T-helper 1 cell treated with Interleukin-12 subunit alpha and Interleukin-12 subunit beta and Interleukin-4 antibody, amounts not matched to agents 30 μg/mL and 1 μg/mL, for 36 hours (primary cell): ENCODE data around the gene DEAF1.
A peak's percentile ranks its signal among the peaks of the same experiment; 100 is the strongest.

Experiments
- H3K27ac Mint-ChIP-seq: one replicate; pipeline ENCODE4 v1.8.0; 2021; ENCODE audit warnings: mild to moderate bottlenecking, mixed read lengths
- H3K27me3 Mint-ChIP-seq: one replicate; pipeline ENCODE4 v1.8.0; 2021; ENCODE audit warnings: low read depth, mixed read lengths
- H3K36me3 Mint-ChIP-seq: one replicate; pipeline ENCODE4 v1.8.0; 2021; ENCODE audit warnings: low read depth, mixed read lengths
- H3K4me1 Mint-ChIP-seq: one replicate; pipeline ENCODE4 v1.8.0; 2021; ENCODE audit warnings: low read depth, mixed read lengths
- H3K4me3 Mint-ChIP-seq: one replicate; pipeline ENCODE4 v1.8.0; 2021; ENCODE audit warnings: mild to moderate bottlenecking, moderate library complexity, mixed read lengths
- H3K9me3 Mint-ChIP-seq: one replicate; pipeline ENCODE4 v1.8.0; 2021; ENCODE audit warnings: mixed read lengths

The DEAF1 gene

DNA sequence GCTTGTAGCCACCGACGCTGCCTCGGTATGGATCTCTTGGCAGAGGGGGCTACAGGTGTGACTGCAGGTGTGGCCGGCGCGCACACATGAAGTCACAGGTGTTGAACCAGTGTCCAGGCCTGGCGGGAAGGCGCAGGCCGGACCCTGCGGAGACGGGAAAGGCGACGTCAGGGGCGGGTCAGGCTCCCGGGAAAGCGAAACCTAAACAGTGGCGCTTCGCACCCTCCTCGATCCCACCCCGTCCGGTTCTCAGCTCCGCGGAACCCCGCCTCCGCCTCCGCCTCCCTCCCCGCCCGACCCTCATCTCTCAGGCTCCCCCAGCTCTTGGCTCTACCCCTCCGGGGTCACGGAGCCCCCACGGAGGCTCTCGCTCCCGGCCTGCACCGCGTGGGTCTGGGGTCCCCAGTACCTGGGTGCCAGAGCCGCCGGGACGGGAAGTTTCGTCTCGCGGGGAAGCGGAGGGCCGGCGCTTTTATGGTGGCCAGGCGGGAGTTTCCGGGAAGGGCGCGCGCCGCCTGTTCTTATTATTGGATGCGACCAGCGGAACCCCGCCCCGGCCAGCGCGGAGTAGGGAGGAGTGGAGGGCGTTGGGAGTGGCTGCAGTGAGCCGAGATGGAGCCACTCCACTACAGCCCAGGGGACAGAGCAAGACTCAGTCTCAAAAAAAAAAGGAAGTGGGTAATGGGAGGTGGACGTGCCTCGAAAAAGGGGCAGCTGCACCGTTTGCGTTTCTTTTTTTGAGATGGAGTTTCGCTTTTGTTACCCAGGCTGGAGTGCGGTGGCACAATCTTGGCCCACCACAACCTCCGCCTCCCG is 79.3 kb downstream of the DEAF1 start, which contains the start of gene IRF7:
Gene IRF7 (minus strand): TSS at position 447 of the 816 bp plus-strand sequence. CDS start 586 bp downstream, outside the sequence.
- H3K9me3 Mint-ChIP-seq: no peaks in the 10 kb centered on the region
- peak within 1 kb of the TSS; percentile 89 for H3K4me3 Mint-ChIP-seq
- H3K4me1 Mint-ChIP-seq: peaks cover 12% of the 10 kb centered on the region
- peak within 1 kb of the TSS; percentile 96 for H3K27ac Mint-ChIP-seq
- H3K27me3 Mint-ChIP-seq: no peaks in the 10 kb centered on the region
- peaks cover 21% of the 10 kb centered on the region for H3K36me3 Mint-ChIP-seq

- H3K36me3 Mint-ChIP-seq: peaks cover 22% of the 10 kb centered on the region
Observed at GRCh38 chr11:614623-615503, 80.2 kb downstream of the DEAF1 start.

DNA sequence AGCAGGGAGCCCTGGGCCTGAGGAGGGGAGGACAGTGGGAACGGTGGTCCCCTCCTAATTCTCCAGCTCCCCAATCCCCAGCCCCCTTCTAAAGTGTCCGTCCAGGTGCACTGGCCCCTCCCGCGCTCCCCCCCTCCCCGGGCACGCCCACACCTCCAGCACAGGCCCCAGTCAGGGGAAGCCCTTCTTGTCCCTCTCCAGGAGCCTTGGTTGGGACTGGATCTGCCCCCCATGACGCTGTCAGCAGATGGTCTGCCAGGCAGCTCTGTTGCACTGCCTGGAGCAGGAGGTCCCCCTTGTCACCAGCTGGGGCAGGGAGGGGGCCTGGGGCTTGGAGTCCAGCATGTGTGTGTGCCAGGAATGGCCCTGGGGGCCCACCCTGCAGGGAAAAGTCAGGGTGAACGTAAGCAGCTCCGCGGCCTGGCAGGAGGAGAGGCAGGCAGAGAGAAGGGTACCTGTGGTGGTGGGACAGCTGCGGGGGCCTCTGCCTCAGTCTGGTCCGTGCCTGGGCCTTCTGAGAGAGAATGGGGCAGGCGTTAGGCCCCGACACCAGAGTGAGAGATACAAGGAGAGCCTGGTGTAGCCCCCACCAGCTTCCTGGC is 80.9 kb downstream of the DEAF1 start:
- H3K27me3 Mint-ChIP-seq: no peaks in the 10 kb centered on the region
- no peaks in the 10 kb centered on the region for H3K9me3 Mint-ChIP-seq
- peak overlapping the region; percentile 78 for H3K27ac Mint-ChIP-seq
- peak overlapping the region; percentile 77 for H3K4me3 Mint-ChIP-seq
- peaks cover 13% of the 10 kb centered on the region for H3K4me1 Mint-ChIP-seq
- peaks cover 23% of the 10 kb centered on the region for H3K36me3 Mint-ChIP-seq

More at GRCh38 chr11:614623-615503, 80.2 kb downstream of the DEAF1 start:
- H3K9me3 Mint-ChIP-seq: no peaks in the 10 kb centered on the region
- H3K4me3 Mint-ChIP-seq: peak overlapping the region; percentile 89
- no peaks in the 10 kb centered on the region for H3K27me3 Mint-ChIP-seq
- H3K27ac Mint-ChIP-seq: peak overlapping the region; percentile 90
- peaks cover 13% of the 10 kb centered on the region for H3K4me1 Mint-ChIP-seq

GRCh38 chr11:613369-613968 is 81.6 kb downstream of the DEAF1 start:
- Mint-ChIP-seq H3K36me3 (peaks cover 25% of the 10 kb centered on the region), H3K4me3 (peak overlapping the region; percentile 50), H3K9me3 (no peaks in the 10 kb centered on the region), H3K27ac (peak overlapping the region; percentile 78), H3K27me3 (no peaks in the 10 kb centered on the region), H3K4me1 (peaks cover 13% of the 10 kb centered on the region)

DNA sequence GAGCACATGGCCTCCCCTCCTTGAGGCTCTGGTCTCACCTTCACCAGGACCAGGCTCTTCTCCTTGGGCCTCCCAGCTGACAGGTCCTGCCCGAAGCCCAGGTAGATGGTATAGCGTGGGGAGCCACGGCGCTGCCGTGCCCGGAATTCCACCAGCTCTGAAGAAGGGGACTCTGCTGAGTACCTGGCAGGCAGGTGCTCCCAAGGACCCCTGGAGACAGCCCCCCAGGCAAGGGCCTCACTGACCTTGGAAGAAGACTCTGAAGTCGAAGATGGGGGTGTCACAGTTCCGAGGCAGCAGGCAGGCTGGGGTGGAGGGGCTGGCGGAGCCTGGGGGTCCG is 82.1 kb downstream of the DEAF1 start:
- Mint-ChIP-seq H3K27ac (no peak overlapping the region), H3K4me1 (peaks cover 13% of the 10 kb centered on the region), H3K9me3 (no peaks in the 10 kb centered on the region), H3K4me3 (no peak overlapping the region), H3K36me3 (peaks cover 29% of the 10 kb centered on the region), H3K27me3 (no peaks in the 10 kb centered on the region)

GRCh38 chr11:612201-612960 is 82.6 kb downstream of the DEAF1 start:
- peak overlapping the region; percentile 70 for H3K4me3 Mint-ChIP-seq
- peak overlapping the region; percentile 81 for H3K27ac Mint-ChIP-seq
- H3K27me3 Mint-ChIP-seq: no peaks in the 10 kb centered on the region
- peaks cover 13% of the 10 kb centered on the region for H3K4me1 Mint-ChIP-seq
- peaks cover 29% of the 10 kb centered on the region for H3K36me3 Mint-ChIP-seq
- H3K9me3 Mint-ChIP-seq: no peaks in the 10 kb centered on the region

DNA sequence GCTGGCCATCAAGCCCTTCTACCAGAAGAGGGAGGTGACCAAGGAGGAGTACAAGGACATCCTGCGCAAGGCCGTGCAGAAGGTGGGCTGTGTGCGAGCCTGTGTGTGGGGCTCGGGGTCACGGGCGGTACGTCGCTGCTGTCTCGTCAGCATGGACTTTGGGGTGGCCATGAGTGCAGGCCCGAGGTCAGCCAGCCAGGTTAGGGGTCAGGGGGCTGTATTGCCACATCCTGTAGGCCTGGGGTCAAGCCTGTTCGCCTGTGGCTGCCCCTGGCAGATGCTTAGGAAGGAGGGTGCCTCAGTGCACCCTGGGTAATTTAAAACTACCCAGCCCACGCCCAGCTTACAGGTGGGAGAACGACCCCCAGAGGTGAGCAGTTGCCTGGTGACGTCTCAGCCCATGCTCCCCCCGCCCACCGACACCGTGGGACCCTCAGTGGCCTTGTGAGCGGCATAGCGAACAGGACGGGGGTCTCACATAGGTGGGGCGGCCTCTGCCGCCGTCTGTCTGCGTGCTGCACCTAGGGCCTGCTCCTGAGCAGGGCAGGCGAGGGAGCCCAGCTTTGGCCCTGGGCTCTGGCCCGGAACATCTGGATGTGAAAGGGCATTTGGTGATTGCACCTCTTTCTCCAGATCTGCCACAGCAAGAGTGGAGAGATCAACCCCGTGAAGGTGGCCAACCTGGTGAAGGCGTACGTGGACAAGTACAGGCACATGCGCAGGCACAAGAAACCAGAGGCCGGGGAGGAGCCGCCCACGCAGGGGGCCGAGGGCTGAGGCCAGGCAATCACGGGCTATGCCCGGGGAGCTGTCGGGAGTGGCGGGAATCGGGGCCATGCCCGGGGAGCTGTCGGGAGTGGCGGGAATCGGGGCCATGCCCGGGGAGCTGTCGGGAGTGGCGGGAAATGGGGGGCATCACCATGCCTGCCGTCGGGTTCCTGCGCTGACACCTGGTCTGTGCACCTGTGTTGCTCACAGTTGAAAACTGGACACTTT is 83.7 kb downstream of the DEAF1 start:
- Mint-ChIP-seq H3K27ac (no peak overlapping the region), H3K36me3 (peaks cover 34% of the 10 kb centered on the region), H3K27me3 (no peaks in the 10 kb centered on the region), H3K9me3 (no peaks in the 10 kb centered on the region), H3K4me3 (no peak overlapping the region), H3K4me1 (peaks cover 13% of the 10 kb centered on the region)

GRCh38 chr11:610146-610801 is 84.7 kb downstream of the DEAF1 start:
- no peak overlapping the region for H3K27ac Mint-ChIP-seq
- peaks cover 11% of the 10 kb centered on the region for H3K4me1 Mint-ChIP-seq
- H3K4me3 Mint-ChIP-seq: no peak overlapping the region
- no peaks in the 10 kb centered on the region for H3K9me3 Mint-ChIP-seq
- peaks cover 33% of the 10 kb centered on the region for H3K36me3 Mint-ChIP-seq
- no peaks in the 10 kb centered on the region for H3K27me3 Mint-ChIP-seq

GRCh38 chr11:609341-609811 is 85.6 kb downstream of the DEAF1 start:
- H3K36me3 Mint-ChIP-seq: peaks cover 33% of the 10 kb centered on the region
- H3K27me3 Mint-ChIP-seq: no peaks in the 10 kb centered on the region
- H3K4me3 Mint-ChIP-seq: no peak overlapping the region
- H3K9me3 Mint-ChIP-seq: no peaks in the 10 kb centered on the region
- H3K4me1 Mint-ChIP-seq: peaks cover 7% of the 10 kb centered on the region
- H3K27ac Mint-ChIP-seq: no peak overlapping the region

GRCh38 chr11:608791-609251 is 86.2 kb downstream of the DEAF1 start:
- peaks cover 4% of the 10 kb centered on the region for H3K4me1 Mint-ChIP-seq
- no peak overlapping the region for H3K4me3 Mint-ChIP-seq
- H3K27ac Mint-ChIP-seq: no peak overlapping the region
- peaks cover 34% of the 10 kb centered on the region for H3K36me3 Mint-ChIP-seq
- no peaks in the 10 kb centered on the region for H3K9me3 Mint-ChIP-seq
- H3K27me3 Mint-ChIP-seq: no peaks in the 10 kb centered on the region

- H3K27me3 Mint-ChIP-seq: no peaks in the 10 kb centered on the region
- H3K36me3 Mint-ChIP-seq: peaks cover 32% of the 10 kb centered on the region
- no peaks in the 10 kb centered on the region for H3K9me3 Mint-ChIP-seq
- no peak overlapping the region for H3K4me3 Mint-ChIP-seq
- no peak overlapping the region for H3K27ac Mint-ChIP-seq
- H3K4me1 Mint-ChIP-seq: peaks cover 4% of the 10 kb centered on the region
Observed at GRCh38 chr11:607971-608659, 86.9 kb downstream of the DEAF1 start.
